MCF 10A (cell line): Measurements from ENCODE around the gene PNPLA7. TPM values are rescaled to one million over a fixed set of nuclear protein-coding genes. Genes with fewer than 3 reads are reported as not detected.
A peak's percentile ranks its signal among the peaks of the same experiment; 100 is the strongest.

ENCODE experiments used
- BruUV-seq: library from RNA; stranded (reverse); fragments of 400-500 nt; replicated peaks from 2 replicates; lab custom pipeline; 2021; lab: Mats Ljungman, UMichigan
- CTCF ChIA-PET: fragments of 300-600 bp; sonication (Branson Sonifier 250); formaldehyde crosslinking; extraction: SDS; loops from one replicate; lab custom pipeline; 2021; ENCODE audit warnings: antibody characterized with exemption, inconsistent platforms; lab: Yijun Ruan, JAX
- POLR2A ChIA-PET: fragments of 300-600, 350-650 bp; sonication (Branson Sonifier 250); formaldehyde crosslinking; extraction: SDS; loops from one replicate; lab custom pipeline; 2020; ENCODE audit warnings: antibody characterized with exemption, inconsistent platforms; lab: Yijun Ruan, JAX
- DNase-seq: peaks from one replicate; pipeline ENCODE4 v3.0.0-alpha.2; 2018; ENCODE audit not compliant: unreplicated experiment
- H3K27ac Mint-ChIP-seq: one replicate; pipeline ENCODE4 v1.8.0; 2022; ENCODE audit warnings: mild to moderate bottlenecking, low read depth, mixed read lengths; ENCODE audit not compliant: unreplicated experiment
- H3K27me3 Mint-ChIP-seq: one replicate; pipeline ENCODE4 v1.8.0; 2022; ENCODE audit warnings: mixed read lengths; ENCODE audit not compliant: insufficient read depth, unreplicated experiment
- H3K36me3 Mint-ChIP-seq: one replicate; pipeline ENCODE4 v1.8.0; 2022; ENCODE audit warnings: mild to moderate bottlenecking, moderate library complexity, mixed read lengths; ENCODE audit not compliant: insufficient read depth, unreplicated experiment
- H3K4me1 Mint-ChIP-seq: one replicate; pipeline ENCODE4 v1.8.0; 2022; ENCODE audit warnings: mixed read lengths; ENCODE audit not compliant: insufficient read depth, unreplicated experiment
- H3K4me3 Mint-ChIP-seq: one replicate; pipeline ENCODE4 v1.8.0; 2022; ENCODE audit warnings: mild to moderate bottlenecking, moderate library complexity, mixed read lengths; ENCODE audit not compliant: unreplicated experiment
- H3K9me3 Mint-ChIP-seq: one replicate; pipeline ENCODE4 v1.8.0; 2022; ENCODE audit warnings: mixed read lengths; ENCODE audit not compliant: unreplicated experiment
- intact Hi-C: fragments of 100-400 bp; cut with micrococcal nuclease; formaldehyde crosslinking; loops from 2 replicates; pipeline ENCODE4 v1.14.1; 2022
- total RNA-seq: library from RNA; stranded (reverse); gene quantifications from 2 replicates; pipeline ENCODE4 v1.2.3, GENCODE V29; 2022
- TF ChIP-seq, protein P1 (sequence below): fragments of 200-600 bp; IDR thresholded peaks from one replicate; pipeline ENCODE4 v1.8.0; 2022; ENCODE audit warnings: antibody characterized with exemption, mild to moderate bottlenecking; ENCODE audit not compliant: unreplicated experiment

The PNPLA7 gene
- total RNA-seq, 1 experiment from 2014 or later: 0.86 TPM

DNA sequence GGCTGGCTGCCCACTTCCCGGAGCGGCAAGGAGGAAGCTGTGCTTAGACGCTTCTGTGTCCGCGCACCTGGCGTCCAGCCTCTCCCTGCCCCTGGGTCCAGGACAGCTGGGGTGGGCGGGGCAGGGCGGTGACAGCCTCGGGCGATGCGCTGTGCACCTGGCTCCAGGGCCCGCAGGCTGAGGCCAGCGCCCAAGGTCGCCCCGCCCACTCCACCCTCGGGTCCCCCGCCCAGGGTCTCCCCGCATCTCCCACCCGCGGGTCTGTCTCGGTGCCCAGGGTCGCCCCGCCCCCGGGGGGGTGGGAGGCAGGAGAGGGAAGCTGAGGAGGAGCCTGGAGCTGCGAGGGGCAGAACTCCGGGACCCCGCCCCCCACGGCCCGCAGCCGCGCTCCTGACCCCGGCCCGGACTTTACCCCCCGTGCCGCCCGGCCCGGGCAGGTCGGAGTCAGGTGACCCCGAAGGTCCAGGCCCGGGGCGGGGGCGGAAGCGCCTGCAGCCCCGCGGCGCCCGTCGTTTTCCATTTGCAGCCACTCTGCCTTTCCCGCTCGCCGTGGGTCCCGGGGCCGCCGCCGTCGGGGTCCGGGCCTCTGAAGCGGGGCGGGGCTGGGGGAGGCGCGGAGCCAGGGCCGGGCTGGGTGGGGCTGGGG, 108.8 kb downstream of the PNPLA7 start, which contains the start of gene ENTPD8:
Gene ENTPD8, minus strand, starts transcription at position 69 of the 646 bp plus-strand sequence. CDS start 3,072 bp downstream, outside the sequence.
- no peak within 1 kb of the TSS for H3K27ac Mint-ChIP-seq
- intact Hi-C loops: loop anchor here (10.0 kb wide), 1 partner anchor 83 kb away; no protein-coding TSS in a partner anchor
- BruUV-seq: no TSS peak
- H3K9me3 Mint-ChIP-seq: no peaks in the 10 kb centered on the region
- TF ChIP-seq, protein P1, sequence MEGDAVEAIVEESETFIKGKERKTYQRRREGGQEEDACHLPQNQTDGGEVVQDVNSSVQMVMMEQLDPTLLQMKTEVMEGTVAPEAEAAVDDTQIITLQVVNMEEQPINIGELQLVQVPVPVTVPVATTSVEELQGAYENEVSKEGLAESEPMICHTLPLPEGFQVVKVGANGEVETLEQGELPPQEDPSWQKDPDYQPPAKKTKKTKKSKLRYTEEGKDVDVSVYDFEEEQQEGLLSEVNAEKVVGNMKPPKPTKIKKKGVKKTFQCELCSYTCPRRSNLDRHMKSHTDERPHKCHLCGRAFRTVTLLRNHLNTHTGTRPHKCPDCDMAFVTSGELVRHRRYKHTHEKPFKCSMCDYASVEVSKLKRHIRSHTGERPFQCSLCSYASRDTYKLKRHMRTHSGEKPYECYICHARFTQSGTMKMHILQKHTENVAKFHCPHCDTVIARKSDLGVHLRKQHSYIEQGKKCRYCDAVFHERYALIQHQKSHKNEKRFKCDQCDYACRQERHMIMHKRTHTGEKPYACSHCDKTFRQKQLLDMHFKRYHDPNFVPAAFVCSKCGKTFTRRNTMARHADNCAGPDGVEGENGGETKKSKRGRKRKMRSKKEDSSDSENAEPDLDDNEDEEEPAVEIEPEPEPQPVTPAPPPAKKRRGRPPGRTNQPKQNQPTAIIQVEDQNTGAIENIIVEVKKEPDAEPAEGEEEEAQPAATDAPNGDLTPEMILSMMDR: no peak
- DNase-seq: no peak
- H3K4me3 Mint-ChIP-seq: peak within 1 kb of the TSS; percentile 52
- peaks cover under 1% of the 10 kb centered on the region for H3K36me3 Mint-ChIP-seq
- no peaks in the 10 kb centered on the region for H3K27me3 Mint-ChIP-seq
- peaks cover 11% of the 10 kb centered on the region for H3K4me1 Mint-ChIP-seq
- POLR2A ChIA-PET: interaction anchor here (0.6 to 3.7 kb wide), 6 partner anchors 9 to 269 kb away, joined by 3 to 14 read pairs (median 8); partner anchors contain the start of genes EXD3, NOXA1 and NSMF
- CTCF ChIA-PET: interaction anchor here (0.9 to 5.4 kb wide), 2 partner anchors 9 to 18 kb away, joined by 4 to 36 read pairs; partner anchors contain the start of genes EXD3 and NOXA1

DNA sequence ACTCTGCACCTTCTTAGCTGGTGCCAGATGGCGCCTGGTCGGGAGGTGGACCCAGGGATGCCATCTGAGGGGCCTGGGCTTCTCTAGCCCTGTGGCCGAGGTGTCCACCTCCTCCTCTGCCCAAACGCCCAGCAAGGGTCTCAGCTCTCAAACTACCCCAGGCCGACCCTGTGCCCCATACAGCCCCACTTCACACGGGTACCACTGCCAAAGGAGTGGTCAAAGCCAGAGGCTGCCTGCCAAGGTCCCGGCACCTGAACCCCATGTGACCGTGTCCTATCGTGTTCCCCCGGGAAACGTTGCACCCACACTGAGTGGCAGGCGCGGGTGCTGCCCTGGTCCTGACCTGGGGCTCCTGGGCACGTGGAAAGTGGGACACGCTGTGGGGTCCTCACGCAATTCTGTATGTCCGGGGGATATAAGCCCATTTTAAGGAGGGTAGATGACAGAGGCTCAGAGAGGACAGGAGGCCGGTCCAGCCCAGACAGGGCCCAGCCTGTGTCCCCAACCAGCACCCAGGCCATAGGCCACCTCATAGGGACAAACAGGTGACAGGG, 111.0 kb downstream of the PNPLA7 start:
- DNase-seq: no peak
- no peak overlapping the region for H3K27ac Mint-ChIP-seq
- H3K4me1 Mint-ChIP-seq: no peaks in the 10 kb centered on the region
- H3K27me3 Mint-ChIP-seq: no peaks in the 10 kb centered on the region
- no peaks in the 10 kb centered on the region for H3K9me3 Mint-ChIP-seq
- no TSS peak for BruUV-seq
- peak overlapping the region; percentile 28 for H3K4me3 Mint-ChIP-seq
- H3K36me3 Mint-ChIP-seq: peaks cover 8% of the 10 kb centered on the region
- ChIA-PET CTCF (no interaction called here), POLR2A (no interaction called here)
- intact Hi-C loops: no loop called here
- TF ChIP-seq, protein P1: no peak

DNA sequence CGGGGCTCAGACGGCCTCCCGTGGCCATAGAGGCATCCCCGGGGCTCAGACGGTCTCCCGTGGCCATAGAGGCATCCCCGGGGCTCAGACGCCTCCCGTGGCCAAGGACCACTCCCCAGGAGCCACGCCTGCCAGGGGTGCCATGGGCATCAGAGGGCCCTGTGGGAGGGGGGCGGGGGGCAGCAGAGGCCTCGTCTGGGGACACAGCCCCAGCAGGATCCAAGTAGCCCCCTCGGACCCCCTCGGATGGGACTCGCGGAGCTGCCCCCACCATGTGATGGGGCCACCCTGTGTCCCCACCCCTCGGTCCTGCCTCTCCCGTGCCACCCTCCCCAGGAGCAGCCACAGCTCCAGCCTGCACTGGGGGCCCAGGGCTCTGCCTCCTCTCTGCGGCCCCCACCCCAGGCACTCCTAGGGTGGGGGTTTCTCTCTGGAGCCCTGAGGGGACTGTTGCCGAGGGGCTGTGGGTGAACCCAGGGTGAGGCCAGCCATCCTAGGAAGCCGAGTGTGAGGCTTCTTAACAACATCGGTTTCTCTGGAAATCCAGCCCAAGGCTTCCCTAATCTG, 111.5 kb downstream of the PNPLA7 start:
- intact Hi-C loops: no loop called here
- Mint-ChIP-seq H3K9me3 (no peaks in the 10 kb centered on the region), H3K27me3 (no peaks in the 10 kb centered on the region), H3K4me3 (no peak overlapping the region), H3K4me1 (no peaks in the 10 kb centered on the region), H3K36me3 (peaks cover 8% of the 10 kb centered on the region), H3K27ac (no peak overlapping the region)
- TF ChIP-seq, protein P1: no peak
- DNase-seq: no peak
- no TSS peak for BruUV-seq
- ChIA-PET CTCF (no interaction called here), POLR2A (interaction anchor here (1.2 kb wide), 1 partner anchor 16 kb away, joined by 6 read pairs; the partner anchor contains the start of genes EXD3 and NOXA1)
